Cardiac muscle cell (in vitro differentiated cells and primary cell): Measurements from ENCODE around the gene HMGB2. TPM values are rescaled to one million over a fixed set of nuclear protein-coding genes. Genes with fewer than 3 reads are reported as not detected.

Experiments
- DNase-seq, 2 donors: peaks; one replicate each; pipeline versions ENCODE4 v3.0.0 to v3.0.0-alpha.2; 2010 to 2017; ENCODE audit warnings: low read depth in 1 of 2, low spot score in 1 of 2
- H3K27ac ChIP-seq: fragments of 200-600 bp; sonication (generic); 2 replicates; pipeline ENCODE4 v1.5.1; 2016
- H3K27me3 ChIP-seq: fragments of 200-600 bp; sonication (generic); 2 replicates; pipeline ENCODE4 v1.6.0; 2016; ENCODE audit warnings: control low read depth
- H3K36me3 ChIP-seq: fragments of 200-600 bp; sonication (generic); 2 replicates; pipeline ENCODE4 v1.5.1; 2016; ENCODE audit warnings: control low read depth
- H3K4me1 ChIP-seq: fragments of 200-600 bp; sonication (generic); 2 replicates; pipeline ENCODE4 v1.8.1; 2017; ENCODE audit warnings: low read depth, mild to moderate bottlenecking, mixed run types
- H3K4me3 ChIP-seq: fragments of 200-600 bp; sonication (generic); 2 replicates; pipeline ENCODE4 v1.5.1; 2016; ENCODE audit warnings: mild to moderate bottlenecking
- H3K9me3 ChIP-seq: fragments of 200-600 bp; sonication (generic); 2 replicates; pipeline ENCODE4 v1.5.1; 2017; ENCODE audit warnings: low read depth, mild to moderate bottlenecking, control low read depth
- polyA plus RNA-seq: library from polyadenylated mRNA; unstranded; fragments of >200 nt; fragmentation: Nextera tagmentation; extraction: Ambion mirVana; gene quantifications from 2 replicates; pipeline ENCODE4 v1.2.1, GENCODE V29; 2016
- total RNA-seq: library from RNA; depleted of rRNA; stranded (reverse); fragments of >200 nt; gene quantifications from 2 replicates; pipeline ENCODE4 v1.2.3, GENCODE V29; 2016
- TF ChIP-seq, protein P1 (sequence below): IDR thresholded peaks from 2 replicates; pipeline ENCODE4 v1.5.1; 2012; ENCODE audit warnings: low read depth, mild to moderate bottlenecking, low read length

HMGB2 gene
- total and polyA plus RNA-seq, 2 experiments from 2014 or later, result 195 to 443 TPM

DNA sequence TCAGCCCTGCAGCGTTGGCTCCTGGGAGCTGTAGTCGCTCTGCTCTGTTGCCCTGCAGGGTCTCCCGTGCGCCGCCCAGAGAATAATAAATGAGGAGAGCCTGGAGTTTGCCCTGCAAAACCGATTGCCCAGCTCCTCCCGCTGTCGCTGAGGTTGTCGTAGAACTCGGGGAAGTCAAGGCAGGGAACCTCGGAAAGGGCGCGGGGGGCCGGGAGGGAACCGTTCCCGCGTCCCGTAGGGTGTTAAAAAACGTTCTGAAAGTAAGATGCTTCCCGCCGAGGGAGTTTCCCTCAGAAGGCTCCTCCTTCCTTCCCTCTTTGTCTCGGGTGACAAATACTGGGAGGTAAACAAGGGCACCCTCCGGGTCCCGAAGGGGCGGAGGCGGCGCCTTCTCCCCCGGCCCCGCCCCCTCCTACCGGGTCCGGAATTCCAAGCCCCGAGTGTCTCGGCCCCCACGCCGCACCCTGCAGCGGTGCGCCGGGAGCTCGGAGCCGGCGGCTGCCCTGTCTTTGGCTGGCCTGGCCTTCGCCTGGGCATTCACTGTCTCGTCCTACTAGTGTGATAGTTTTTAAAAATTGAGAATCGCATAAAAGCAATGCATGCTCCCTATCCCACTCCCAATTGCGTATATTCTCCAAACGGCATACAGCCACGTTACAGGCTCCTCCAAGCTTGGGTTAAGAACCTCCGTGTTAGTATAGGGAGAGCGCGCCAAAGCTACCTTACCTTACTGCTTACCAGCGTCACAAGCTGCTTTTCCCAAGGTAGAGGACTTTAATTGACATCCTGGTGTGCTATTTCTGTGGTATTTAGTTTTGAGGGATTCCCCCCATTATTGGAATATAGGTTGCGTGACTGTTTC lies 964 bp upstream of the HMGB2 start:
- no peaks in the 10 kb centered on the region for H3K9me3 ChIP-seq
- DNase-seq, result peak; percentile 85 to 91
- H3K27me3 ChIP-seq, result no peaks in the 10 kb centered on the region
- H3K36me3 ChIP-seq, result peaks cover 25% of the 10 kb centered on the region
- TF ChIP-seq, protein P1, sequence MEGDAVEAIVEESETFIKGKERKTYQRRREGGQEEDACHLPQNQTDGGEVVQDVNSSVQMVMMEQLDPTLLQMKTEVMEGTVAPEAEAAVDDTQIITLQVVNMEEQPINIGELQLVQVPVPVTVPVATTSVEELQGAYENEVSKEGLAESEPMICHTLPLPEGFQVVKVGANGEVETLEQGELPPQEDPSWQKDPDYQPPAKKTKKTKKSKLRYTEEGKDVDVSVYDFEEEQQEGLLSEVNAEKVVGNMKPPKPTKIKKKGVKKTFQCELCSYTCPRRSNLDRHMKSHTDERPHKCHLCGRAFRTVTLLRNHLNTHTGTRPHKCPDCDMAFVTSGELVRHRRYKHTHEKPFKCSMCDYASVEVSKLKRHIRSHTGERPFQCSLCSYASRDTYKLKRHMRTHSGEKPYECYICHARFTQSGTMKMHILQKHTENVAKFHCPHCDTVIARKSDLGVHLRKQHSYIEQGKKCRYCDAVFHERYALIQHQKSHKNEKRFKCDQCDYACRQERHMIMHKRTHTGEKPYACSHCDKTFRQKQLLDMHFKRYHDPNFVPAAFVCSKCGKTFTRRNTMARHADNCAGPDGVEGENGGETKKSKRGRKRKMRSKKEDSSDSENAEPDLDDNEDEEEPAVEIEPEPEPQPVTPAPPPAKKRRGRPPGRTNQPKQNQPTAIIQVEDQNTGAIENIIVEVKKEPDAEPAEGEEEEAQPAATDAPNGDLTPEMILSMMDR, result no peak
- peaks cover 12% of the 10 kb centered on the region for H3K4me1 ChIP-seq
- H3K4me3 ChIP-seq, result peak overlapping the region; percentile 76
- H3K27ac ChIP-seq, result peak overlapping the region; percentile 88

- DNase-seq, result peak; percentile 45 to 70
- Histone ChIP-seq H3K36me3 (peaks cover 34% of the 10 kb centered on the region), H3K27ac (peak overlapping the region; percentile 97)
Measured at GRCh38 chr4:173333658-173334084, 487 bp downstream of the HMGB2 start.

DNA sequence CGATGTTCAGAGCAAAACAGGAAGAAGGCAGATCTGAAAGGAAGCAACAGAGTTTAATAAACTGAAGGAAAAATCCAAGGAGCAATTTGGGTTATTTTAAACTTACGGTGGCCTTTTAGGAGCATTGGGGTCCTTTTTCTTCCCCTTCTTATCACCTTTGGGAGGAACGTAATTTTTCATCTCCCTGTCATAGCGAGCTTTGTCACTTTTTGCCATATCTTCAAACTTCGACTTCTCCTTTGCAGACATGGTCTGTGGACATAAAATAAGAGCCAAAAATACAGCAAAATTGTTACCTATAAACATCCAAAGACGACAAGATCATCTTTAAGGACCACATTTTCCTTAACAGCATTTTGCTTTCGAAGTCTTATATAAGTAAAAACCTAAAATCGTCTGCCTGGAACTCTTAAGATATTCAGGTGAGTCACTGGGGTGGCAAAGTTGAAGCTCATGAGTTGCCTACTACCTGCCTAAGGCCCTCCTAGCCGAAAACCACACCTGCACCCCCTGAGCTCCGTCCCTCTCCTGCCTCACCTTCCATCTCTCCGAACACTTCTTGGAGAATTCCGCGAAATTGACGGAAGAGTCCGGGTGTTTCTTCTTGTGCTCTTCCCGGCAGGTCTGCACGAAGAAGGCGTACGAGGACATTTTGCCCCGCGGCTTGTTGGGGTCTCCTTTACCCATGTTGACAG lies 1.0 kb downstream of the HMGB2 start:
- H3K27ac ChIP-seq, result peak overlapping the region; percentile 97
- peak in 1 of 2 donors; percentile 14 for DNase-seq
- H3K36me3 ChIP-seq, result peaks cover 34% of the 10 kb centered on the region
- H3K4me1 ChIP-seq, result peaks cover 12% of the 10 kb centered on the region
- H3K9me3 ChIP-seq, result no peaks in the 10 kb centered on the region
- H3K4me3 ChIP-seq, result peak overlapping the region; percentile 80
- TF ChIP-seq, protein P1, result no peak
- no peaks in the 10 kb centered on the region for H3K27me3 ChIP-seq

More at GRCh38 chr4:173333658-173334084, 487 bp downstream of the HMGB2 start:
- Histone ChIP-seq H3K27me3 (no peaks in the 10 kb centered on the region), H3K9me3 (no peaks in the 10 kb centered on the region), H3K4me3 (peak overlapping the region; percentile 80), H3K4me1 (peaks cover 12% of the 10 kb centered on the region)
- TF ChIP-seq, protein P1, result no peak

DNA sequence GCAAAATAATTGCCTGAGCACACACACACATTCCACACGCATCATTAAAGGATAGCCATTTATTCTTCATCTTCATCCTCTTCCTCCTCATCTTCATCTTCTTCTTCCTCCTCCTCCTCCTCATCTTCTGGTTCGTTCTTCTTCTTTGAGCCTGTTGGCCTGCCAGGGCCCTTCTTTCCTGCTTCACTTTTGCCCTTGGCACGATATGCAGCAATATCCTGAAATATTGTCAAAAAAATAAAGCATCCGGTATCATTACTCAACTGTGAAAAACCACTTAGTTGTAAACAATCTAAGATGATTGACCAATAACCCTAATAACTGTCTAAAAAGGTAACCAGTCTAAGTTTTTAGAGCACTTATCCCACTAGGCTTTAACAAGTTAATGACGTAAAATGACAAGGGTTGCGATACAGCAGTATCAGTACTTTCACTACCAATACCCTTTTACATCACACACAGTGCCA lies 2.1 kb downstream of the HMGB2 start:
- Histone ChIP-seq H3K9me3 (no peaks in the 10 kb centered on the region), H3K27ac (no peak overlapping the region), H3K27me3 (no peaks in the 10 kb centered on the region), H3K4me3 (peak overlapping the region; percentile 80), H3K4me1 (peaks cover 12% of the 10 kb centered on the region), H3K36me3 (peaks cover 34% of the 10 kb centered on the region)
- TF ChIP-seq, protein P1, result no peak
- peak in 1 of 2 donors; percentile 39 for DNase-seq

DNA sequence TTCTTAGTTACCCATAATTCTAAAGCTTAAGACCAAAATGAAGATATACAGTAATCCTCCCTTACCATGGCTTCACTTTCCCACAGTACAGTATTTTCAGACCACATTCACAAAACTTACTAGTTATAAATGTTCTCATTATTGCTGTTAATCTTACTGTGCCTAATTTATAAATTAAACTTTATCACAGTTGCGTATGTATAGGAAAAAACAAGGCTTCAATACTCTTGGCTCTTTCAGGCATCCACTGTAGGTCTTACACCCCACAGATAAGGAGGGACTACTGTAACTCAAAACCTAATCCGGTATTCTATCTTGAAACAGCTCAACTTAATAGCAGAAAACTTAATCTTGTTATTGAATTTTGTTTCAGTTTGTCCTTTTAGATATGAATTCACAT lies 3.6 kb downstream of the HMGB2 start:
- no peak overlapping the region for H3K27ac ChIP-seq
- H3K9me3 ChIP-seq, result no peaks in the 10 kb centered on the region
- TF ChIP-seq, protein P1, result no peak
- no peak overlapping the region for H3K4me3 ChIP-seq
- no peak for DNase-seq
- peaks cover 4% of the 10 kb centered on the region for H3K4me1 ChIP-seq
- peaks cover 34% of the 10 kb centered on the region for H3K36me3 ChIP-seq
- H3K27me3 ChIP-seq, result no peaks in the 10 kb centered on the region
